IgD-negative memory B cell (primary cell): ENCODE data around the gene BPHL. TPM values are rescaled to one million over a fixed set of nuclear protein-coding genes. Genes with fewer than 3 reads are reported as not detected.
"Not testable (repeated sequence)": the region's sequence is repeated elsewhere in the genome, so short reads cannot be mapped to it uniquely, and the experiment has no call there.

Experiments
- H3K27ac Mint-ChIP-seq, 3 donors: one replicate each; pipeline ENCODE4 v1.8.0; 2020 to 2022; ENCODE audit warnings: mild to moderate bottlenecking in 3 of 3, mixed read lengths in 3 of 3, moderate library complexity in 1 of 3
- H3K27me3 Mint-ChIP-seq: one replicate; pipeline ENCODE4 v1.8.0; 2021; ENCODE audit warnings: mixed read lengths
- H3K36me3 Mint-ChIP-seq: one replicate; pipeline ENCODE4 v1.8.0; 2020; ENCODE audit warnings: mild to moderate bottlenecking, mixed read lengths
- H3K4me1 Mint-ChIP-seq, 3 donors: one replicate each; pipeline ENCODE4 v1.8.0; 2020 to 2022; ENCODE audit warnings: mixed read lengths in 3 of 3, mild to moderate bottlenecking in 1 of 3
- H3K4me3 Mint-ChIP-seq, 4 donors: one replicate each; pipeline ENCODE4 v1.8.0; 2020 to 2022; ENCODE audit warnings: mild to moderate bottlenecking in 4 of 4, mixed read lengths in 4 of 4, moderate library complexity in 3 of 4
- H3K9me3 Mint-ChIP-seq, 3 donors: one replicate each; pipeline ENCODE4 v1.8.0; 2020 to 2021; ENCODE audit warnings: mixed read lengths in 3 of 3, mild to moderate bottlenecking in 1 of 3
- polyA plus RNA-seq: library from polyadenylated mRNA; unstranded; fragments of 300-500 nt; fragmentation: Illumina TruSeq; gene quantifications from one replicate; pipeline ENCODE4 v1.2.3, GENCODE V29; 2021

BPHL gene
- polyA plus RNA-seq, 1 donor from 2014 or later = 17.3 TPM

GRCh38 chr6:3171313-3172175 is 53.0 kb downstream of the BPHL start:
- H3K4me3 Mint-ChIP-seq, H3K36me3 Mint-ChIP-seq: not testable (repeated sequence)

GRCh38 chr6:3172789-3173188 is 54.3 kb downstream of the BPHL start:
- not testable (repeated sequence) for H3K9me3 Mint-ChIP-seq, H3K4me3 Mint-ChIP-seq, H3K27ac Mint-ChIP-seq, H3K4me1 Mint-ChIP-seq, H3K36me3 Mint-ChIP-seq, H3K27me3 Mint-ChIP-seq

More at GRCh38 chr6:3171313-3172175, 53.0 kb downstream of the BPHL start:
- not testable (repeated sequence) for H3K9me3 Mint-ChIP-seq, H3K27me3 Mint-ChIP-seq, H3K4me1 Mint-ChIP-seq, H3K27ac Mint-ChIP-seq

- not testable (repeated sequence) for H3K4me1 Mint-ChIP-seq, H3K9me3 Mint-ChIP-seq, H3K27me3 Mint-ChIP-seq, H3K27ac Mint-ChIP-seq, H3K36me3 Mint-ChIP-seq, H3K4me3 Mint-ChIP-seq
These were observed 55.2 kb downstream of the BPHL start for GRCh38 chr6:3173636-3174089.

- Mint-ChIP-seq H3K9me3 (no peaks in the 10 kb centered on the region), H3K4me1 (no peaks in the 10 kb centered on the region), H3K4me3 (no peak overlapping the region), H3K27me3 (peaks cover 3% of the 10 kb centered on the region), H3K27ac (no peak overlapping the region), H3K36me3 (no peaks in the 10 kb centered on the region)
These were observed 57.3 kb downstream of the BPHL start for GRCh38 chr6:3175715-3176402.

- H3K27me3 Mint-ChIP-seq = peaks cover 2% of the 10 kb centered on the region
- no peaks in the 10 kb centered on the region for H3K36me3 Mint-ChIP-seq
- peak overlapping the region in 1 of 3 donors; percentile 16 for H3K27ac Mint-ChIP-seq
- H3K9me3 Mint-ChIP-seq = no peaks in the 10 kb centered on the region
- no peaks in the 10 kb centered on the region for H3K4me1 Mint-ChIP-seq
- no peak overlapping the region for H3K4me3 Mint-ChIP-seq
These were observed 58.2 kb downstream of the BPHL start for GRCh38 chr6:3176562-3177355.

GRCh38 chr6:3178666-3179065 is 60.2 kb downstream of the BPHL start:
- H3K36me3 Mint-ChIP-seq, H3K9me3 Mint-ChIP-seq, H3K4me3 Mint-ChIP-seq, H3K27me3 Mint-ChIP-seq, H3K4me1 Mint-ChIP-seq: not testable (repeated sequence)
- peak overlapping the region in 1 of 3 donors; percentile 12 for H3K27ac Mint-ChIP-seq

GRCh38 chr6:3179945-3180344 is 61.4 kb downstream of the BPHL start:
- not testable (repeated sequence) for H3K27me3 Mint-ChIP-seq, H3K4me1 Mint-ChIP-seq, H3K27ac Mint-ChIP-seq, H3K36me3 Mint-ChIP-seq, H3K9me3 Mint-ChIP-seq
- H3K4me3 Mint-ChIP-seq = peak overlapping the region; percentile 41 to 80 (median 77)

GRCh38 chr6:3181105-3181504 is 62.6 kb downstream of the BPHL start:
- Mint-ChIP-seq H3K9me3 (no peaks in the 10 kb centered on the region), H3K27me3 (peaks cover 2% of the 10 kb centered on the region), H3K27ac (no peak overlapping the region), H3K4me1 (no peaks in the 10 kb centered on the region), H3K36me3 (peaks cover 4% of the 10 kb centered on the region), H3K4me3 (no peak overlapping the region)

GRCh38 chr6:3183066-3183465 is 64.6 kb downstream of the BPHL start:
- H3K27me3 Mint-ChIP-seq = peaks cover 2% of the 10 kb centered on the region
- H3K36me3 Mint-ChIP-seq = peaks cover 4% of the 10 kb centered on the region
- no peaks in the 10 kb centered on the region for H3K9me3 Mint-ChIP-seq
- H3K4me3 Mint-ChIP-seq = no peak overlapping the region
- H3K4me1 Mint-ChIP-seq = no peaks in the 10 kb centered on the region
- H3K27ac Mint-ChIP-seq = no peak overlapping the region

- H3K27ac Mint-ChIP-seq = peak overlapping the region in 1 of 3 donors; percentile 48
- no peak overlapping the region for H3K4me3 Mint-ChIP-seq
- H3K27me3 Mint-ChIP-seq = peaks cover 5% of the 10 kb centered on the region
- no peaks in the 10 kb centered on the region for H3K9me3 Mint-ChIP-seq
- no peaks in the 10 kb centered on the region for H3K4me1 Mint-ChIP-seq
- peaks cover 7% of the 10 kb centered on the region for H3K36me3 Mint-ChIP-seq
These were observed 68.5 kb downstream of the BPHL start for GRCh38 chr6:3186974-3187382.

- Mint-ChIP-seq H3K36me3 (peaks cover 5% of the 10 kb centered on the region), H3K9me3 (no peaks in the 10 kb centered on the region), H3K27ac (no peak overlapping the region), H3K4me3 (no peak overlapping the region), H3K4me1 (no peaks in the 10 kb centered on the region), H3K27me3 (peaks cover 5% of the 10 kb centered on the region)
These were observed 69.8 kb downstream of the BPHL start for GRCh38 chr6:3188262-3188661.

GRCh38 chr6:3189192-3189591 is 70.7 kb downstream of the BPHL start:
- H3K27ac Mint-ChIP-seq, H3K9me3 Mint-ChIP-seq, H3K27me3 Mint-ChIP-seq, H3K4me3 Mint-ChIP-seq, H3K36me3 Mint-ChIP-seq, H3K4me1 Mint-ChIP-seq: not testable (repeated sequence)

- Mint-ChIP-seq H3K9me3 (no peaks in the 10 kb centered on the region), H3K27ac (no peak overlapping the region), H3K4me1 (no peaks in the 10 kb centered on the region), H3K36me3 (peaks cover 5% of the 10 kb centered on the region), H3K27me3 (peaks cover 5% of the 10 kb centered on the region), H3K4me3 (no peak overlapping the region)
These were observed 71.5 kb downstream of the BPHL start for GRCh38 chr6:3190056-3190455.

GRCh38 chr6:3190779-3191178 is 72.3 kb downstream of the BPHL start:
- Mint-ChIP-seq H3K9me3 (no peaks in the 10 kb centered on the region), H3K36me3 (peaks cover 3% of the 10 kb centered on the region)

GRCh38 chr6:3193102-3193849 is 74.8 kb downstream of the BPHL start:
- Mint-ChIP-seq H3K4me1 (no peaks in the 10 kb centered on the region), H3K4me3 (no peak overlapping the region), H3K27ac (no peak overlapping the region), H3K36me3 (peaks cover 3% of the 10 kb centered on the region), H3K27me3 (peaks cover 5% of the 10 kb centered on the region), H3K9me3 (peaks cover 0 to 2% (median 0%) of the 10 kb centered on the region in 3 donors)

More at GRCh38 chr6:3190779-3191178, 72.3 kb downstream of the BPHL start:
- no peak overlapping the region for H3K27ac Mint-ChIP-seq
- H3K4me3 Mint-ChIP-seq = no peak overlapping the region
- peaks cover 5% of the 10 kb centered on the region for H3K27me3 Mint-ChIP-seq
- H3K4me1 Mint-ChIP-seq = no peaks in the 10 kb centered on the region
